SK-N-SH (cell line): Measurements from ENCODE around the gene UTP3. TPM values are rescaled to one million over a fixed set of nuclear protein-coding genes. Genes with fewer than 3 reads are reported as not detected.

Experiments used
- CTCF ChIA-PET: fragments of 300-600, 350-600 bp; formaldehyde crosslinking; extraction: SDS; loops from one replicate; lab custom pipeline; 2021; lab: Yijun Ruan, JAX
- POLR2A ChIA-PET: fragments of 350-600 bp; sonication (Branson Sonifier 250); formaldehyde crosslinking; extraction: SDS; loops from one replicate; lab custom pipeline; 2020; ENCODE audit warnings: antibody characterized with exemption, inconsistent platforms; lab: Yijun Ruan, JAX
- DNase-seq: peaks from one replicate; pipeline ENCODE4 v3.0.0; 2012
- H2AFZ ChIP-seq: fragments of 200-600 bp; sonication (generic); 2 replicates; pipeline ENCODE4 v1.8.1; 2016; ENCODE audit warnings: antibody characterized with exemption, mild to moderate bottlenecking, low read depth
- H3F3A ChIP-seq: fragments of 200-600 bp; sonication (generic); replicated peaks from 2 replicates; pipeline ENCODE3; 2016; ENCODE audit warnings: antibody characterized with exemption, mild to moderate bottlenecking; ENCODE audit not compliant: insufficient read depth
- H3K27ac ChIP-seq, 2 experiments: fragments of 200-500 bp in 1 of 2; fragments of 200-600 bp in 1 of 2; sonication (Bioruptor generic) in 1 of 2; sonication (generic), shearing (Covaris generic) in 1 of 2; 2 replicates each; pipeline versions ENCODE4 v1.5.1 to v1.6.1; 2014 to 2016; ENCODE audit warnings: low read depth in 2 of 2, inconsistent platforms in 1 of 2, low read length in 1 of 2, mild to moderate bottlenecking in 1 of 2, mixed read lengths in 1 of 2
- H3K27me3 ChIP-seq: fragments of 200-600 bp; sonication (generic), shearing (Covaris generic); 2 replicates; pipeline ENCODE4 v1.6.1; 2016; ENCODE audit warnings: mixed run types; ENCODE audit not compliant: insufficient read depth
- H3K36me3 ChIP-seq, 2 experiments: fragments of 200-500 bp in 1 of 2; fragments of 200-600 bp in 1 of 2; sonication (Bioruptor generic) in 1 of 2; sonication (generic) in 1 of 2; replicated peaks in 1 of 2; 2 replicates each; pipeline versions ENCODE3 to v1.5.1; 2014 to 2016; ENCODE audit warnings: low read length in 1 of 2, mild to moderate bottlenecking in 1 of 2; ENCODE audit not compliant: insufficient read depth in 2 of 2, control insufficient read depth in 1 of 2
- H3K4me1 ChIP-seq, 2 experiments: fragments of 200-500 bp in 1 of 2; fragments of 200-600 bp in 1 of 2; sonication (Bioruptor generic) in 1 of 2; sonication (generic), shearing (Covaris generic) in 1 of 2; 2 replicates each; pipeline versions ENCODE4 v1.5.1 to v1.6.1; 2014 to 2016; ENCODE audit warnings: low read depth in 1 of 2, low read length in 1 of 2, mixed run types in 1 of 2; ENCODE audit not compliant: insufficient read depth in 2 of 2, control insufficient read depth in 1 of 2
- H3K4me2 ChIP-seq: fragments of 200-600 bp; sonication (generic), shearing (Covaris generic); 2 replicates; pipeline ENCODE4 v1.6.1; 2017; ENCODE audit warnings: mixed run types
- H3K4me3 ChIP-seq, 2 experiments: fragments of 200-500 bp in 1 of 2; fragments of 200-600 bp in 1 of 2; sonication (Bioruptor generic) in 1 of 2; sonication (generic), shearing (Covaris generic) in 1 of 2; 2 replicates each; pipeline versions ENCODE4 v1.5.1 to v1.8.1; 2014 to 2016; ENCODE audit warnings: low read depth in 2 of 2, inconsistent platforms in 1 of 2, low read length in 1 of 2, mild to moderate bottlenecking in 1 of 2, mixed read lengths in 1 of 2, moderate library complexity in 1 of 2
- H3K79me2 ChIP-seq: fragments of 200-600 bp; sonication (generic); 2 replicates; pipeline ENCODE4 v1.8.1; 2017; ENCODE audit warnings: mild to moderate bottlenecking; ENCODE audit not compliant: insufficient read depth
- H3K9ac ChIP-seq: fragments of 200-600 bp; sonication (generic); 2 replicates; pipeline ENCODE4 v1.6.1; 2017; ENCODE audit warnings: mixed run types
- H3K9me2 ChIP-seq: fragments of 200-600 bp; sonication (generic); 2 replicates; pipeline ENCODE4 v1.6.1; 2017; ENCODE audit warnings: mixed run types
- H3K9me3 ChIP-seq: fragments of 200-600 bp; sonication (generic); 2 replicates; pipeline ENCODE4 v1.6.1; 2017; ENCODE audit warnings: mixed run types, mild to moderate bottlenecking, moderate library complexity
- H4K20me1 ChIP-seq: fragments of 200-600 bp; sonication (generic); 2 replicates; pipeline ENCODE4 v1.6.1; 2017; ENCODE audit warnings: mild to moderate bottlenecking, mixed run types; ENCODE audit not compliant: insufficient read depth
- CHD2 ChIP-seq: fragments of 150-350 bp; IDR thresholded peaks from 2 replicates; pipeline ENCODE4 v1.6.1; 2018; ENCODE audit warnings: low read length; ENCODE audit not compliant: partially characterized antibody
- EZH2phosphoT487 ChIP-seq: fragments of 200-600 bp; sonication (generic); IDR thresholded peaks from 2 replicates; pipeline ENCODE4 v1.6.1; 2017; ENCODE audit warnings: low read depth, mixed run types, mild to moderate bottlenecking, antibody characterized with exemption, moderate library complexity, borderline replicate concordance
- GABPA ChIP-seq: IDR thresholded peaks from 2 replicates; pipeline ENCODE4 v1.4.0; 2012; ENCODE audit warnings: low read depth, mild to moderate bottlenecking
- GATA2 ChIP-seq: sonication (generic); formaldehyde crosslinking; IDR thresholded peaks from 2 replicates; pipeline ENCODE4 v1.5.0; 2020; ENCODE audit warnings: mild to moderate bottlenecking, missing genetic modification reagents
- MAX ChIP-seq: IDR thresholded peaks from 2 replicates; pipeline ENCODE4 v1.4.0; 2012; ENCODE audit warnings: low read depth
- MXI1 ChIP-seq: IDR thresholded peaks from 2 replicates; pipeline ENCODE4 v1.6.1; 2012; ENCODE audit warnings: mild to moderate bottlenecking, low read depth, low read length, improper control_type of control experiment
- PBX3 ChIP-seq: IDR thresholded peaks from 2 replicates; pipeline ENCODE4; 2012
- POLR2AphosphoS5 ChIP-seq: IDR thresholded peaks from 2 replicates; pipeline ENCODE4 v1.6.1; 2012; ENCODE audit warnings: low read depth, low read length
- RFX5 ChIP-seq: IDR thresholded peaks from 2 replicates; pipeline ENCODE4 v1.6.1; 2012; ENCODE audit warnings: mild to moderate bottlenecking, improper control_type of control experiment, low read length
- RXRA ChIP-seq: IDR thresholded peaks from 2 replicates; pipeline ENCODE4 v1.4.0; 2012; ENCODE audit warnings: low read depth, mild to moderate bottlenecking, borderline replicate concordance
- SMC3 ChIP-seq: IDR thresholded peaks from 2 replicates; pipeline ENCODE4 v1.6.1; 2012; ENCODE audit warnings: low read depth, low read length, improper control_type of control experiment
- USF1 ChIP-seq: IDR thresholded peaks from 2 replicates; pipeline ENCODE4 v1.4.0; 2012; ENCODE audit warnings: low read depth, borderline replicate concordance
- ZBTB33 ChIP-seq: IDR thresholded peaks from 2 replicates; pipeline ENCODE4 v1.4.0; 2012; ENCODE audit warnings: low read depth, borderline replicate concordance
- WGBS: methylation state at CpG from one replicate; pipeline ENCODE4 v1.1.6; 2017; ENCODE audit warnings: low lambda C conversion rate; 5-methylcytosine and 5-hydroxymethylcytosine counted together
- polyA plus RNA-seq, 3 experiments: library from polyadenylated mRNA; depleted of rRNA; stranded (reverse); fragments of >200 nt; gene quantifications; 2 replicates each; pipeline ENCODE4 v1.2.3, GENCODE V29; 2012

Gene UTP3
- polyA plus RNA-seq, 1 of the 3 experiments (the other 2 are of a cell fraction) = 36.9 TPM

- TF ChIP-seq ZBTB33 (no peak), SMC3 (no peak), PBX3 (no peak)
Observed at GRCh38 chr4:70704931-70705182, 16.5 kb downstream of the UTP3 start (continued).

GRCh38 chr4:70705183-70706043, 17.1 kb downstream of the UTP3 start:
- peak overlapping the region; percentile 80 for H3K9ac ChIP-seq
- peaks cover 49% of the 10 kb centered on the region for H3K79me2 ChIP-seq
- no peaks in the 10 kb centered on the region for H3K36me3 ChIP-seq
- no peaks in the 10 kb centered on the region for H3K27me3 ChIP-seq
- POLR2A ChIA-PET = interaction anchor here (0.7 to 3.0 kb wide), 6 partner anchors 13 to 288 kb away, joined by 4 to 20 read pairs (median 6); partner anchors contain the start of genes DCK, MOB1B, RUFY3 and UTP3
- TF ChIP-seq PBX3 (no peak), RFX5 (no peak), GABPA (no peak), USF1 (peak; percentile 62), CHD2 (no peak), RXRA (no peak), EZH2phosphoT487 (no peak), MXI1 (peak; percentile 68), POLR2AphosphoS5 (no peak), MAX (peak; percentile 91), GATA2 (no peak)
- TF ChIP-seq, all 33 proteins: peak for 3
- 1% methylated on average over 13 of the region's 86 CpGs for WGBS
- Histone ChIP-seq H3K9me3 (no peaks in the 10 kb centered on the region), H3K27ac (peak overlapping the region; percentile 87 to 93), H3F3A (peaks cover 36% of the 10 kb centered on the region), H3K4me1 (peaks cover 4 to 11% of the 10 kb centered on the region in 2 experiments; a peak in 3 of 4 replicates), H3K9me2 (no peaks in the 10 kb centered on the region), H3K4me3 (peak overlapping the region; percentile 79 to 80), H4K20me1 (no peaks in the 10 kb centered on the region), H2AFZ (peak overlapping the region; percentile 61), H3K4me2 (peak overlapping the region; percentile 71)
- CTCF ChIA-PET = interaction anchor here (0.8 to 4.8 kb wide), 9 partner anchors 13 to 132 kb away, joined by 3 to 48 read pairs (median 5); partner anchors contain the start of genes RUFY3 and UTP3
- DNase-seq = peak; percentile 91
